Psoas muscle (tissue), 8 donors: ENCODE data around the gene FBXW5. TPM values are rescaled to one million over a fixed set of nuclear protein-coding genes. Genes with fewer than 3 reads are reported as not detected.
A peak's percentile ranks its signal among the peaks of the same experiment; 100 is the strongest.

Experiments used
- ATAC-seq, 4 donors: fragments of 200-7000 bp; cut with Tn5 transposase; one replicate each; pipeline ENCODE4 v1.9.1; 2020; ENCODE audit warnings: moderate library complexity in 3 of 4, mild to moderate bottlenecking in 2 of 4
- DNase-seq, 2 donors: peaks; one replicate each; pipeline ENCODE4 v3.0.0-alpha.2; 2020
- H3K27ac ChIP-seq: fragments of 200-600 bp; one replicate; pipeline ENCODE4 v1.8.0; 2022
- H3K27me3 ChIP-seq, 3 donors: fragments of 200-600 bp in 1 of 3; one replicate each; pipeline versions ENCODE4 v1.6.1 to v1.8.0; 2013 to 2022; ENCODE audit warnings: low read length in 2 of 3, mild to moderate bottlenecking in 2 of 3, moderate library complexity in 1 of 3; ENCODE audit not compliant: insufficient read depth in 3 of 3
- H3K36me3 ChIP-seq, 2 donors: fragments of 200-600 bp in 1 of 2; one replicate each; pipeline versions ENCODE4 v1.6.1 to v1.8.0; 2013 to 2022; ENCODE audit warnings: low read depth in 1 of 2, mild to moderate bottlenecking in 1 of 2, moderate library complexity in 1 of 2; ENCODE audit not compliant: insufficient read depth in 1 of 2
- H3K4me1 ChIP-seq: fragments of 200-600 bp; one replicate; pipeline ENCODE4 v1.8.0; 2022
- H3K4me3 ChIP-seq: fragments of 200-600 bp; one replicate; pipeline ENCODE4 v1.8.0; 2022; ENCODE audit warnings: mild to moderate bottlenecking
- H3K9me3 ChIP-seq: fragments of 200-600 bp; one replicate; pipeline ENCODE4 v1.8.0; 2022
- CTCF ChIP-seq: fragments of 200-600 bp; IDR thresholded peaks from one replicate; pipeline ENCODE4 v1.8.0; 2022; ENCODE audit warnings: antibody characterized with exemption
- WGBS, 3 donors: extraction: QIAGEN DNeasy Blood & Tissue Kit; methylation state at CpG; one replicate each; pipeline versions ENCODE4 v1.1.6 to v1.1.7; 2013; 5-methylcytosine and 5-hydroxymethylcytosine counted together
- intact Hi-C, 2 donors: fragments of 100-400 bp; cut with DNase I; formaldehyde crosslinking; loops; one replicate each; pipeline versions ENCODE4 v1.11.0 to v1.14.2; 2022
- polyA plus RNA-seq, 3 donors: library from polyadenylated mRNA; stranded (reverse); fragments of 200-250 nt; gene quantifications; one replicate each; pipeline ENCODE4 v1.2.3, GENCODE V29; 2013
- total RNA-seq, 4 donors: library from RNA; stranded (reverse); fragmentation: NEBNext Ultra II Directional in 2 of 4; extraction: Animal tissue kit (Norgen Biotek cat#: 25700) in 2 of 4; gene quantifications; one replicate each; pipeline versions ENCODE4 v1.2.1 to v1.2.4, GENCODE V29; 2021 to 2023
- donor health status: healthy with polysubstance abuse.
- donor health status: DM: no; HTN: no; CAD: no; lungs with moderate emphysema.
- donor health status: Bipolar disorder and iron deficiency.
- donor health status: healthy.
- donor health status: DM: yes; HTN: yes; CAD: no.
- donor health status: DM: no; HTN: no; CAD: no.
- donor health status: DM: no; HTN: no; CAD: no.
- donor health status: DM: yes; HTN: yes; CAD: no.

The FBXW5 gene
- total and polyA plus RNA-seq, 7 donors, result 135 to 261 (median 202) TPM

- no peak overlapping the region for H3K4me3 ChIP-seq
- H3K36me3 ChIP-seq, result peaks cover 0 to 27% of the 10 kb centered on the region in 2 donors
- H3K27ac ChIP-seq, result peak overlapping the region; percentile 92
- H3K4me1 ChIP-seq, result peaks cover 25% of the 10 kb centered on the region
- DNase-seq (no peak), ATAC-seq (no peak)
- TF ChIP-seq CTCF, result no peak
- 89 to 92% (median 91%) methylated on average over 10 of the region's 10 CpGs for WGBS, 3 donors
- H3K9me3 ChIP-seq, result no peaks in the 10 kb centered on the region
- H3K27me3 ChIP-seq, result no peaks in the 10 kb centered on the region
- intact Hi-C loops, result loop anchor here in 1 of 2 donors (5.0 kb wide), 1 partner anchor 42 kb away; the partner anchor contains the start of gene FBXW5
These were observed 44.0 kb downstream of the FBXW5 start for GRCh38 chr9:136900556-136900955.

DNA sequence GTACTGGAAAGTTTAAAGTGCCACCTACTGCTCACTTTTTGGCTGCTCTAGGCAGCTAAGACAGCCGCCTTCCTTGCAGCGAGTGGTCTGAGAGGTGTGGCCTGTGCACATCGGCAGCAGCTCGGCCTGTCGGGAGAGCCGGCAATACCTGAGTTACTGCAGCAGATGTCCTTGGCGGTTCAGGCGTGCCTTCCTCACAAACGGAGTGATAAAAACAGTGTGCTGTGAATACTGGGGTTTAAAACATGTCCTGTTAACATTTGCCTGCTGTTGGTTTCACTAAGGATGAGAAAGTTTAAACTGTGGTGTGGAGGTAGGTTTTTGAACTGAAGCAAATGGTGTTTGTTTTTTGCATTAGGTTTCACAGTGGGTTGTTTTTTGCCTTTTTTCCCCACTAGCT lies 45.3 kb downstream of the FBXW5 start:
- 69 to 76% (median 74%) methylated on average over 9 of the region's 9 CpGs for WGBS, 3 donors
- no peaks in the 10 kb centered on the region for H3K9me3 ChIP-seq
- no peaks in the 10 kb centered on the region for H3K27me3 ChIP-seq
- H3K4me3 ChIP-seq, result no peak overlapping the region
- DNase-seq (no peak), ATAC-seq (no peak)
- peaks cover 0 to 34% of the 10 kb centered on the region in 2 donors for H3K36me3 ChIP-seq
- H3K27ac ChIP-seq, result no peak overlapping the region
- TF ChIP-seq CTCF, result no peak
- intact Hi-C loops, result no loop called here
- H3K4me1 ChIP-seq, result peaks cover 25% of the 10 kb centered on the region

- no peak for ATAC-seq
- WGBS, 3 donors, result 95 to 96% (median 95%) methylated on average over 21 of the region's 21 CpGs
These were observed 45.9 kb downstream of the FBXW5 start for GRCh38 chr9:136898483-136899100.

GRCh38 chr9:136896027-136896426 lies 48.5 kb downstream of the FBXW5 start:
- DNase-seq (no peak), ATAC-seq (peak in 1 of 4 donors; percentile 26)
- Histone ChIP-seq H3K4me3 (no peak overlapping the region), H3K36me3 (peaks cover 0 to 43% of the 10 kb centered on the region in 2 donors), H3K27me3 (no peaks in the 10 kb centered on the region), H3K9me3 (no peaks in the 10 kb centered on the region), H3K27ac (no peak overlapping the region), H3K4me1 (peaks cover 5% of the 10 kb centered on the region)
- 81 to 82% (median 82%) methylated on average over 11 of the region's 11 CpGs for WGBS, 3 donors
- no peak for TF ChIP-seq CTCF
- intact Hi-C loops, result no loop called here

More at GRCh38 chr9:136898483-136899100, 45.9 kb downstream of the FBXW5 start:
- TF ChIP-seq CTCF, result no peak
- Histone ChIP-seq H3K27ac (no peak overlapping the region), H3K9me3 (no peaks in the 10 kb centered on the region), H3K36me3 (peaks cover 0 to 34% of the 10 kb centered on the region in 2 donors), H3K27me3 (no peaks in the 10 kb centered on the region), H3K4me1 (peaks cover 25% of the 10 kb centered on the region), H3K4me3 (no peak overlapping the region)
- intact Hi-C loops, result no loop called here
- no peak for DNase-seq

DNA sequence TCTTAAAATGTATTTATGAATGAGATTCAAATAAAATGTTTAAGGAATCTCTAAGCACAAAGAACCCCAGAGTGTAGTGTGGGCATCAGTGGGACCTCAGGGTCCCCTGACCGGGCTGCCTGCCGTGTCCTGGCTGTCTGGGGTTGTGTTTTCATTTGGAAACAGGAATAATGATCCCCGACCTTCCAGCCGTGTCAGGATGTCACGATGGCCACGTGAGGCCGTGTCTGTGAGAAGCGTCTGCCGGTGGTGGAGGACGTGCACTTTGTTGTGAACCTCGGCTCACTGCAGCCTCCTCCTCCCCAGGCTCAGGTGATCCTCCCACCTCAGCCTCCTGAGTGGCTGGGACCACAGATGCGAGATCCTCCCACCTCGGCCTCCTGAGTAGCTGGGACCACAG lies 53.9 kb downstream of the FBXW5 start:
- H3K27me3 ChIP-seq, result no peaks in the 10 kb centered on the region
- H3K9me3 ChIP-seq, result no peaks in the 10 kb centered on the region
- 83 to 89% (median 86%) methylated on average over 13 of the region's 13 CpGs for WGBS, 3 donors
- peaks cover 0 to 25% of the 10 kb centered on the region in 2 donors for H3K36me3 ChIP-seq
- no peak overlapping the region for H3K27ac ChIP-seq
- ATAC-seq (no peak), DNase-seq (no peak)
- peaks cover 12% of the 10 kb centered on the region for H3K4me1 ChIP-seq
- no peak overlapping the region for H3K4me3 ChIP-seq
- TF ChIP-seq CTCF, result no peak
- intact Hi-C loops, result no loop called here
